Neural progenitor cell (in vitro differentiated cells): ENCODE measurements around the gene FARS2. TPM values are rescaled to one million over a fixed set of nuclear protein-coding genes. Genes with fewer than 3 reads are reported as not detected.
"Not testable (repeated sequence)": the region's sequence is repeated elsewhere in the genome, so short reads cannot be mapped to it uniquely, and the experiment has no call there.

ENCODE experiments used
- DNase-seq: peaks from one replicate; pipeline ENCODE4 v3.0.0-alpha.2; 2016; ENCODE audit warnings: low spot score
- H2AFZ ChIP-seq: fragments of 200-600 bp; sonication (generic); replicated peaks from 2 replicates; pipeline ENCODE4 v1.6.1; 2016; ENCODE audit warnings: antibody characterized with exemption
- H3F3A ChIP-seq: fragments of 200-600 bp; sonication (generic); 2 replicates; pipeline ENCODE4 v1.6.1; 2016; ENCODE audit warnings: antibody characterized with exemption, low read depth
- H3K27ac ChIP-seq: fragments of 200-600 bp; sonication (generic); 2 replicates; pipeline ENCODE4 v1.5.1; 2016; ENCODE audit warnings: mild to moderate bottlenecking
- H3K27me3 ChIP-seq: fragments of 200-600 bp; sonication (generic); 2 replicates; pipeline ENCODE4 v1.6.1; 2016; ENCODE audit warnings: mild to moderate bottlenecking, moderate library complexity
- H3K36me3 ChIP-seq: fragments of 200-600 bp; sonication (generic); 2 replicates; pipeline ENCODE4 v1.5.1; 2016
- H3K4me1 ChIP-seq: fragments of 200-600 bp; sonication (generic); 2 replicates; pipeline ENCODE4 v1.6.1; 2016; ENCODE audit warnings: mixed run types
- H3K4me2 ChIP-seq: fragments of 200-600 bp; sonication (generic); 2 replicates; pipeline ENCODE4 v1.6.1; 2016
- H3K4me3 ChIP-seq: fragments of 200-600 bp; sonication (generic); 2 replicates; pipeline ENCODE4 v1.5.1; 2016
- H3K79me2 ChIP-seq: fragments of 200-600 bp; sonication (generic); 2 replicates; pipeline ENCODE4 v1.6.1; 2016; ENCODE audit warnings: low read depth
- H3K9ac ChIP-seq: fragments of 200-600 bp; sonication (generic); 2 replicates; pipeline ENCODE4 v1.6.1; 2016
- H3K9me3 ChIP-seq: fragments of 200-600 bp; sonication (generic); 2 replicates; pipeline ENCODE4 v1.5.1; 2016; ENCODE audit warnings: low read depth
- H4K20me1 ChIP-seq: fragments of 200-600 bp; sonication (generic); 2 replicates; pipeline ENCODE4 v1.6.1; 2016; ENCODE audit warnings: low read depth
- H3K27ac Mint-ChIP-seq: 3 replicates; pipeline ENCODE4 v1.8.0; 2021; ENCODE audit warnings: mixed read lengths
- H3K27me3 Mint-ChIP-seq: 2 replicates; pipeline ENCODE4 v1.8.0; 2022; ENCODE audit warnings: low read depth, mild to moderate bottlenecking, inconsistent platforms, moderate library complexity, mixed read lengths; ENCODE audit not compliant: insufficient read depth
- H3K36me3 Mint-ChIP-seq: 3 replicates; pipeline ENCODE4 v1.8.0; 2021; ENCODE audit warnings: mixed read lengths
- H3K4me1 Mint-ChIP-seq: 3 replicates; pipeline ENCODE4 v1.8.0; 2021; ENCODE audit warnings: mixed read lengths
- H3K4me3 Mint-ChIP-seq: 3 replicates; pipeline ENCODE4 v1.8.0; 2021; ENCODE audit warnings: mild to moderate bottlenecking, moderate library complexity, mixed read lengths
- H3K9me3 Mint-ChIP-seq: 3 replicates; pipeline ENCODE4 v1.8.0; 2020; ENCODE audit warnings: mixed read lengths
- EZH2 ChIP-seq: fragments of 200-600 bp; sonication (generic); IDR thresholded peaks from 2 replicates; pipeline ENCODE4 v1.6.1; 2017; ENCODE audit warnings: antibody characterized with exemption, mild to moderate bottlenecking, moderate library complexity
- EZH2phosphoT487 ChIP-seq: fragments of 200-600 bp; sonication (generic); IDR thresholded peaks from 2 replicates; pipeline ENCODE4 v1.6.1; 2017; ENCODE audit warnings: antibody characterized with exemption
- total RNA-seq: library from RNA; depleted of rRNA; stranded (reverse); fragments of >200 nt; gene quantifications from 2 replicates; pipeline ENCODE4 v1.2.3, GENCODE V29; 2015; ENCODE audit warnings: low replicate concordance
- TF ChIP-seq, protein P1 (sequence below): fragments of 200-600 bp; sonication (generic); IDR thresholded peaks from 2 replicates; pipeline ENCODE4 v1.5.1; 2017; ENCODE audit warnings: antibody characterized with exemption, mild to moderate bottlenecking

The FARS2 gene
- total RNA-seq, 1 donor from 2014 or later: 10.8 TPM

DNA sequence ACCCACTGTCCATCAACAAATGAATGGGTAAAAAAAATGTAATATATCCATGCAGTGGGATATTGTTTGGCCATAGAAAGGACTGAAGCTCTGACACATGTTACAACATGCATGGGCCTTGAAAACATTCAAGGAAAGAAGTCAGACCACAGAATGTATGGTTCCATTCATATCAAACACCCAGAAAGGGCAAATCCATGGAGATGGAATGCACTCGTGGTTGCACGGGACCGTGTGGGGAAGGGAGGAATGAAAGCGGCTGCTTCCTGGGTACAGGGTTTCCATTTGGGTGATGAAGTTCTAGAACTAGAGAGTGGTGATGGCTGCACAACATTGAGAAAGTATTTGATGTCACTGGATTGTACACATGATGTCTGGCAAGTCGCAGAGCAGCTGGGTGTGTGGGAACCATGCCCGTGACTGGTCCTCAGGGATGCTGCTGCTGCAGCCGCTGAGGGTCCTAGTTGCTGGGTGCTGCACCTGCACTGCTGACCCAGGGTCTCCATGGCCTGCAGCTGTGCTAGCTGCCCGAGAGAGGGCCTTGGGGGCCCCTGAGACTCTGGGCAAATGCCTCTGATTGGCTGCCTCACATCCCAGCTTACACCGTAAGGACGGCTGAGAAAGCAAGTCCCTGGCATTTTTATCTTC lies 525.1 kb downstream of the FARS2 start:
- Mint-ChIP-seq H3K4me3 (no peak overlapping the region), H3K9me3 (no peaks in the 10 kb centered on the region), H3K27me3 (peaks cover 4% of the 10 kb centered on the region), H3K4me1 (peaks cover 29% of the 10 kb centered on the region), H3K27ac (no peak overlapping the region), H3K36me3 (no peaks in the 10 kb centered on the region)
- no peaks in the 10 kb centered on the region for H3K36me3 ChIP-seq
- no peak overlapping the region for H3K9ac ChIP-seq
- no peak overlapping the region for H3K27ac ChIP-seq
- DNase-seq: no peak
- no peaks in the 10 kb centered on the region for H3K79me2 ChIP-seq
- H3K27me3 ChIP-seq: no peaks in the 10 kb centered on the region
- TF ChIP-seq, protein P1, sequence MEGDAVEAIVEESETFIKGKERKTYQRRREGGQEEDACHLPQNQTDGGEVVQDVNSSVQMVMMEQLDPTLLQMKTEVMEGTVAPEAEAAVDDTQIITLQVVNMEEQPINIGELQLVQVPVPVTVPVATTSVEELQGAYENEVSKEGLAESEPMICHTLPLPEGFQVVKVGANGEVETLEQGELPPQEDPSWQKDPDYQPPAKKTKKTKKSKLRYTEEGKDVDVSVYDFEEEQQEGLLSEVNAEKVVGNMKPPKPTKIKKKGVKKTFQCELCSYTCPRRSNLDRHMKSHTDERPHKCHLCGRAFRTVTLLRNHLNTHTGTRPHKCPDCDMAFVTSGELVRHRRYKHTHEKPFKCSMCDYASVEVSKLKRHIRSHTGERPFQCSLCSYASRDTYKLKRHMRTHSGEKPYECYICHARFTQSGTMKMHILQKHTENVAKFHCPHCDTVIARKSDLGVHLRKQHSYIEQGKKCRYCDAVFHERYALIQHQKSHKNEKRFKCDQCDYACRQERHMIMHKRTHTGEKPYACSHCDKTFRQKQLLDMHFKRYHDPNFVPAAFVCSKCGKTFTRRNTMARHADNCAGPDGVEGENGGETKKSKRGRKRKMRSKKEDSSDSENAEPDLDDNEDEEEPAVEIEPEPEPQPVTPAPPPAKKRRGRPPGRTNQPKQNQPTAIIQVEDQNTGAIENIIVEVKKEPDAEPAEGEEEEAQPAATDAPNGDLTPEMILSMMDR: no peak
- TF ChIP-seq EZH2 (no peak), EZH2phosphoT487 (no peak)
- H3K4me3 ChIP-seq: no peak overlapping the region
- H4K20me1 ChIP-seq: no peaks in the 10 kb centered on the region
- peaks cover 16% of the 10 kb centered on the region for H3K4me1 ChIP-seq
- no peaks in the 10 kb centered on the region for H3F3A ChIP-seq
- H2AFZ ChIP-seq: no peak overlapping the region
- H3K9me3 ChIP-seq: no peaks in the 10 kb centered on the region
- H3K4me2 ChIP-seq: peak overlapping the region; percentile 27

GRCh38 chr6:5786969-5787720 lies 525.8 kb downstream of the FARS2 start:
- Histone ChIP-seq H3K9me3 (no peaks in the 10 kb centered on the region), H3K4me1 (peaks cover 16% of the 10 kb centered on the region), H3K4me3 (no peak overlapping the region), H4K20me1 (no peaks in the 10 kb centered on the region), H3K27ac (no peak overlapping the region), H3K9ac (no peak overlapping the region), H2AFZ (no peak overlapping the region), H3K36me3 (no peaks in the 10 kb centered on the region), H3K27me3 (no peaks in the 10 kb centered on the region), H3K4me2 (peak overlapping the region; percentile 27), H3K79me2 (no peaks in the 10 kb centered on the region), H3F3A (no peaks in the 10 kb centered on the region)
- DNase-seq: no peak
- Mint-ChIP-seq H3K9me3 (no peaks in the 10 kb centered on the region), H3K27ac (no peak overlapping the region), H3K4me1 (peaks cover 29% of the 10 kb centered on the region), H3K27me3 (peaks cover 4% of the 10 kb centered on the region), H3K4me3 (no peak overlapping the region), H3K36me3 (no peaks in the 10 kb centered on the region)
- TF ChIP-seq EZH2: no peak
- TF ChIP-seq EZH2phosphoT487: no peak
- TF ChIP-seq, protein P1: no peak

GRCh38 chr6:5789426-5789825 lies 528.1 kb downstream of the FARS2 start:
- not testable (repeated sequence) for H3K27me3 ChIP-seq, H3K9me3 ChIP-seq, H3K9me3 Mint-ChIP-seq, H4K20me1 ChIP-seq, H3K27me3 Mint-ChIP-seq, H3K4me3 Mint-ChIP-seq, H2AFZ ChIP-seq, H3K9ac ChIP-seq, H3K27ac Mint-ChIP-seq, H3F3A ChIP-seq, H3K36me3 Mint-ChIP-seq, H3K79me2 ChIP-seq, H3K36me3 ChIP-seq, H3K4me2 ChIP-seq, H3K27ac ChIP-seq, DNase-seq, H3K4me3 ChIP-seq
- peaks cover 24% of the 10 kb centered on the region for H3K4me1 Mint-ChIP-seq
- peaks cover 13% of the 10 kb centered on the region for H3K4me1 ChIP-seq

- H2AFZ ChIP-seq, H3K4me2 ChIP-seq, H3K36me3 Mint-ChIP-seq, H3K27me3 ChIP-seq, H3K9me3 ChIP-seq, H4K20me1 ChIP-seq, H3K27me3 Mint-ChIP-seq, H3K9ac ChIP-seq, H3K79me2 ChIP-seq, H3K27ac Mint-ChIP-seq, H3K27ac ChIP-seq, H3K36me3 ChIP-seq, H3F3A ChIP-seq, H3K4me3 Mint-ChIP-seq, H3K4me1 Mint-ChIP-seq, DNase-seq, H3K4me1 ChIP-seq, H3K4me3 ChIP-seq: not testable (repeated sequence)
- peaks cover 26% of the 10 kb centered on the region for H3K9me3 Mint-ChIP-seq
Measured at GRCh38 chr6:5796555-5796954, 535.2 kb downstream of the FARS2 start.

- not testable (repeated sequence) for H3K4me1 Mint-ChIP-seq, H3K4me1 ChIP-seq, H3K4me3 ChIP-seq, H3F3A ChIP-seq, H3K79me2 ChIP-seq, H3K4me2 ChIP-seq, H2AFZ ChIP-seq, H3K27ac ChIP-seq, H3K27me3 ChIP-seq, H3K27me3 Mint-ChIP-seq, H3K4me3 Mint-ChIP-seq, H4K20me1 ChIP-seq, DNase-seq, H3K36me3 Mint-ChIP-seq, H3K9ac ChIP-seq, H3K36me3 ChIP-seq, H3K27ac Mint-ChIP-seq, H3K9me3 ChIP-seq
- peaks cover 26% of the 10 kb centered on the region for H3K9me3 Mint-ChIP-seq
Measured at GRCh38 chr6:5806406-5806805, 545.1 kb downstream of the FARS2 start.
